Hippocampal formation (tissue), 2 donors: ENCODE measurements around the gene PVRIG.
A peak's percentile ranks its signal among the peaks of the same experiment; 100 is the strongest.
"Not testable (repeated sequence)": the region's sequence is repeated elsewhere in the genome, so short reads cannot be mapped to it uniquely, and the experiment has no call there.

Experiments
- DNase-seq, 2 donors: peaks; one replicate each; lab custom pipeline; 2025; lab: John Stamatoyannopoulos, UW

PVRIG gene

GRCh38 chr7:100219801-100220585 is at the start of gene PVRIG:
Gene PVRIG, plus strand, starts transcription at chr7:100219949. Its CDS starts 22 bp downstream, at chr7:100219971.
- DNase-seq, result not testable (repeated sequence)

GRCh38 chr7:100170101-100170897 is 49.5 kb upstream of the PVRIG start:
- no peak for DNase-seq

- DNase-seq, result no peak
Observed at GRCh38 chr7:100171087-100171681, 48.6 kb upstream of the PVRIG start.

GRCh38 chr7:100171840-100172239 is 47.9 kb upstream of the PVRIG start:
- no peak for DNase-seq

GRCh38 chr7:100173806-100174495 is 45.8 kb upstream of the PVRIG start:
- no peak for DNase-seq

- no peak for DNase-seq
Observed at GRCh38 chr7:100174582-100174981, 45.2 kb upstream of the PVRIG start.

- no peak for DNase-seq
Observed at GRCh38 chr7:100175296-100175935, 44.3 kb upstream of the PVRIG start.

GRCh38 chr7:100176096-100177044 is 43.4 kb upstream of the PVRIG start:
- DNase-seq, result no peak

GRCh38 chr7:100177045-100178001 is 42.4 kb upstream of the PVRIG start, which contains the start of the genes GPC2 and STAG3:
Gene GPC2, minus strand, starts transcription at chr7:100177381. Its CDS starts 182 bp downstream, at chr7:100177199.
Gene STAG3, plus strand, starts transcription at chr7:100177918. Its CDS starts 2,639 bp downstream, at chr7:100180557.
- DNase-seq, result peak; percentile 85 to 92

GRCh38 chr7:100180084-100180483 is 39.7 kb upstream of the PVRIG start:
- not testable (repeated sequence) for DNase-seq

GRCh38 chr7:100182616-100183015 is 37.1 kb upstream of the PVRIG start:
- DNase-seq, result not testable (repeated sequence)

- not testable (repeated sequence) for DNase-seq
Observed at GRCh38 chr7:100183090-100183489, 36.7 kb upstream of the PVRIG start.

GRCh38 chr7:100185726-100186125 is 34.0 kb upstream of the PVRIG start:
- DNase-seq, result no peak

- DNase-seq, result no peak
Observed at GRCh38 chr7:100189061-100189460, 30.7 kb upstream of the PVRIG start.

GRCh38 chr7:100190048-100190711 is 29.6 kb upstream of the PVRIG start:
- DNase-seq, result peak in 1 of 2 donors; percentile 30

GRCh38 chr7:100191775-100192174 is 28.0 kb upstream of the PVRIG start:
- no peak for DNase-seq

- DNase-seq, result not testable (repeated sequence)
Observed at GRCh38 chr7:100192281-100192862, 27.4 kb upstream of the PVRIG start.

GRCh38 chr7:100192969-100193368 is 26.8 kb upstream of the PVRIG start:
- no peak for DNase-seq
